GM18861 (cell line): ENCODE results near the gene SYTL1.
A peak's percentile ranks its signal among the peaks of the same experiment; 100 is the strongest.
"Not testable (repeated sequence)": the region's sequence is repeated elsewhere in the genome, so short reads cannot be mapped to it uniquely, and the experiment has no call there.

Experiments used
- ATAC-seq: cut with Tn5 transposase; IDR thresholded peaks from one replicate; pipeline ENCODE4 v1.9.1; 2021; ENCODE audit not compliant: unreplicated experiment

SYTL1 gene

DNA sequence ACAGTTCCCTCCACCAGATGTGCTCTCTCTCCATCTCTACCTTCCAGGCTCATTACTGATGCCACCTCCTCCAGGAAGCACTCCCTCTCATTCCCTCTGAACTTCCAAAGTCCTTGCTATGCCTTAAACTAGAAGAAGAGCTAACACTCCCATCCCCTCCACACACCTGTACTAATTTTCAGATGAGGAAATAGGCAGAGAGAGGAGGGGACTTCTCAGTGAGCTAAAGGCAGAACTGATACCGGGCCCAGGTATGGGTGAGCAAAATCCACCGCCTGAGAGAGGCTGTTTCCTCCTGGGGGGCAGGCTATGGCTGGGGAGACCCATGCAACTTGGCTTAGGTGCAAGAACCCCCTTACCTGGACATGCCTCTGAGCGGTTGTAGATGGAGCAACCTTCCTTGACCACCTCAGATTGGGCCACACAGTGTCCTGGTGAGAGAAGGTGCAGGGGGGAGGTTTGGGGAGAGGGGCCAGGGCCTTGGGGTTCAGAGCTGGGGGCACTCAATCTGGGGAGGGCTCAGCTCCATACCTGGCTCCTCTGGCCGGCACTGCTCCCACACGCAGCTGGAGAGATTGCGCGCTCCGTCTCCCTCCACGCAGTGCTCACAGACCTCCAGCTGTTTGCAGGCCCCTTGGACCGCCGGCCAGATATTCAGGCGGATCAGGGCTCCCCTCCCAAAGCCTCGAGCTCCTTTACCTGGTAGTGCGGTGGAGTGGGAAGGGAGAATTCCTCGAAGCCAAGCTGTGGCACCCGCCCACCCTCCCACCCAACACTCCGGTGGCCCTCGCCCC is 40.3 kb downstream of the SYTL1 start:
- no peak for ATAC-seq

GRCh38 chr1:27383039-27383605 is 41.3 kb downstream of the SYTL1 start, which contains the start of gene CD164L2:
CD164L2 (minus strand) TSS chr1:27383333; CDS start chr1:27383239, 94 bp downstream.
- no peak for ATAC-seq

GRCh38 chr1:27383661-27384060 is 41.8 kb downstream of the SYTL1 start:
- no peak for ATAC-seq

DNA sequence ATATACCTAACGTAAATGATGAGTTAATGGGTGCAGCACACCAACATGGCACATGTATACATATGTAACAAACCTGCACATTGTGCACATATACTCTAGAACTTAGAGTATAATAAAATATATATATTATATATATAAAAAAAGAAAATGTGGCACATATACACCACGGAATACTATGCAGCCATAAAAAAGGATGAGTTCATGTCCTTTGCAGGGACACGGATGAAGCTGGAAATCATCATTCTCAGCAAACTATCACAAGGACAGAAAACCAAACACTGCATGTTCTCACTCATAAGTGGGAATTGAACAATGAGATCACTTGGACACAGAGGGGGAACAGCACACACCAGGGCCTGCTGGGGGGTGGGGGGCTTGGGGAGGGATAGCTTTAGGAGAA is 43.0 kb downstream of the SYTL1 start:
- ATAC-seq, result not testable (repeated sequence)

GRCh38 chr1:27388337-27389005 is 46.6 kb downstream of the SYTL1 start:
- no peak for ATAC-seq

- no peak for ATAC-seq
Measured at GRCh38 chr1:27391511-27392095, 49.8 kb downstream of the SYTL1 start.

- ATAC-seq, result peak; percentile 68
Measured at GRCh38 chr1:27392096-27392777, 50.4 kb downstream of the SYTL1 start, which contains the start of gene GPR3. GPR3 (plus strand) TSS chr1:27392622; CDS start chr1:27393799, 1,177 bp downstream.

DNA sequence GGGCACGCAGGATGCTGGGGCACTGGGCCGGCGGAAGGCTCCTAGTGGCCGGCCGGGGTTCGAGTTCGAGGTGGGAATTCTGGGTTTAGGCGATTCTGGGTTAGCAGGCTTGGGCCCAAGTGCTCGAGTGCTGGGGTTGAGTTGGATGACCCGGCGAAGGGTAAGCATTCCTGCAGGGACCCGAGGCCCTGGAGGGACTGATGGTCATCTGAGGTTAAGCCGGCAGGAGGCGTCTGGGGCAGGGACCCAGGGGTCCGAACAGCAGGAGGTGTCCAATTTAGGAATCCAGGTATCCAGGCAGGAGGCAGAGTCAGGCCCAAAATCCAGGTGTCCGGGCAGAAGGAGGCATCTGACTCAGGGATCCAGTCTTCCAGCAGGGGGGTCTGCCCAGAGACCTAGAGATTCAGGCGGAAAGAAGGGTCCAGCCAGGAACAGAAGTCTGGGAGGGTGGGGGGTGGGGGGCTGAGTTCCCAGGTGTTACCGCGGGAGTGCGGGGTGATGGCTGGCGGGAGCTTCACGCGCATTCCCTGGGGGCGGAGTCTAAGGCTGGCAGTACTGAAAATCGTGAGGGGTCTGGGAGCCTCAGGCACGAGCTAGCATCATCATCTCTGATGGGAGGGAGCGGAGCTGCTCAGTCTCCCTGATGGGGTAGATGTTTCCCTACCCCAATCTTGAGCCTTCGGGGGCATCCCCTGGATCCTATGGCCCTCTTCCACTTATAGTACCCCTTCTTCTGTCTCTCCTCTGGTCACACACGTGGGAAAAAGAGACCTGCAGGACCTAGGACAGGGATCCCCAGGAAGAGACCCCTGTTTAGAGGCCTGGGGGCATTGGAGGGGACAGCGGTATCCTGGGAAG is 51.2 kb downstream of the SYTL1 start:
- ATAC-seq, result no peak

- no peak for ATAC-seq
Measured at GRCh38 chr1:27393641-27394281, 51.9 kb downstream of the SYTL1 start.

DNA sequence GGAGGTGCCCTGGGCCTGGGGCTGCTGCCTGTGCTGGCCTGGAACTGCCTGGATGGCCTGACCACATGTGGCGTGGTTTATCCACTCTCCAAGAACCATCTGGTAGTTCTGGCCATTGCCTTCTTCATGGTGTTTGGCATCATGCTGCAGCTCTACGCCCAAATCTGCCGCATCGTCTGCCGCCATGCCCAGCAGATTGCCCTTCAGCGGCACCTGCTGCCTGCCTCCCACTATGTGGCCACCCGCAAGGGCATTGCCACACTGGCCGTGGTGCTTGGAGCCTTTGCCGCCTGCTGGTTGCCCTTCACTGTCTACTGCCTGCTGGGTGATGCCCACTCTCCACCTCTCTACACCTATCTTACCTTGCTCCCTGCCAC is 52.4 kb downstream of the SYTL1 start:
- ATAC-seq, result no peak

DNA sequence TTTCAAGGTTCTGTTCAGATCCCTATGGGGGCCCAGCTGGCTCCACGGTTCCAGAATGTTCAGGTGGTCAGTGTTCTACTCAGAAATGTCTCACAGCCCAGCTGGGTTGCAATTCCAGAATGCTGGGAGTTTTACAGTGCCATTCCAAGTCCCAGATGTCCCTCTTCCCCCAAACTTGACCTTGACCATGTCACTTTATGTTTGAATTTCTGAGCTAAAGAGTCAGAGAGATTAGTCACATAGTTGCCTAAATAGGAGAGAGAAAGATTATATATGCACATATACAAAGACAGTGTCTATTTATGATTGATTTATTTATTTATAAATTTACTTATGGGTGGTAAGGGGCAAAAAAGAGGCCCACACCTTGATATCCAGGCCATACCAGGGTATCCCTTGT is 53.1 kb downstream of the SYTL1 start:
- no peak for ATAC-seq

DNA sequence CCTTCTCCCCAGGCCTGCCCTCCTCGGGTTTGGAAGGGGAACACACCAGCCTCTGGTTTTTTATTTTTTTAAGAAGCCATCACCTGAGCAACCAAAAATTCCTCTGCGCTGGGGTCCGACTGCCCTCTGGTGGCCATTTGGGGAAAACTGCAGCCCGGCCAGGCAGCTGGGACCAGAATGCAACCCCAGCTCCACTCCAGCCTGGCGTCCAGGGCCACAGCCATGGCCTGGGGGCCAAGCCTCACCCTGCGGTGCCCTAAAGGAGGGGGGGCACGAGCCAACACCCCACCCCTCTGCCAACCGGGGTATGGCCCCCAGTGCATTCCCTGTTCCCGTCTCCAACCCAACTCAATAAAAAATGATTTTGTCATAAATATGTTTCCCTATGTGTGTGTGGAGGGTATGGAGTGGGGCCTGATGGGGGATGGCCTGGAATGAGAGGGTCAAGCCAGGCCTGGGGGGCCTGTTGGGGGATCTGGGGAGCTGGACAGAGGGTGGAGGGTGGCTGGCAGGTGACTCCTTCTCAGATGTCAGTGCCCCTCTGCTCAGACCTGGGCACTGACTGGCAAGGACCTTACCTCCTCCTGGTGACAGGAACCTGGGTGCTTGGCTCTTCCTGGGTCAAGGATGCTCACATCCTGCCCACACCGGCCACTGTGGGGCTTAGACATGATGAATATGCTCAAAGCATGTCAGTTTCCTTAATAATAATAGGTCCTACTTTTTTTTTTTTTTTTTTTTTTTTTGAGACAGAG is 53.8 kb downstream of the SYTL1 start:
- ATAC-seq, result no peak

GRCh38 chr1:27397110-27397509 is 55.3 kb downstream of the SYTL1 start:
- no peak for ATAC-seq

DNA sequence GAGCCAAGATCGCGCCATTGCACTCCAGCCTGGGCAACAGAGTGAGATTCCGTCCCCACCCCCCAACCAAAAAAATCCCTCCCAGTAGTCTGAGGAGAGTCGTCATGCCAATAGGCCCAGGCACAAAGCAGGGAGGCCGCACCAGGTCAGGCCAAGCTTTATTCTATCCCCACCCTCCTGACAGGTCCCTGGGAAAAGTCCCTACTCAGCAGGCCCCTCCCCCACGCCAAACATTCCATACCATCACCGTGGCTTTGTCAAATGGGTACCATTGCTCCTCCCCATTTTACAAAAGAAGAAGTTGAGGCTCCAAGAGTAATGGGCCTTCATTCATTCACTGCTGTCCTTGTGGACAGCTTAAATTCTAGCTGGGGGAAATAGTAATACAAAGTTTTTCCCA is 55.9 kb downstream of the SYTL1 start:
- ATAC-seq, result no peak

- ATAC-seq, result no peak
Measured at GRCh38 chr1:27398405-27399149, 56.8 kb downstream of the SYTL1 start.

- ATAC-seq, result no peak
Measured at GRCh38 chr1:27399251-27400025, 57.6 kb downstream of the SYTL1 start.
